IMR-90 (cell line): ENCODE measurements around the gene HUNK.

ENCODE experiments used
- CTCF ChIP-seq: conservative IDR thresholded peaks from 2 replicates; pipeline ENCODE4 v1.5.1; 2012; ENCODE audit warnings: mild to moderate bottlenecking, low read depth, low read length, improper control_type of control experiment
- RCOR1 ChIP-seq: IDR thresholded peaks from 2 replicates; pipeline ENCODE4 v1.6.1; 2012; ENCODE audit warnings: mild to moderate bottlenecking, low read length, improper control_type of control experiment; ENCODE audit not compliant: insufficient replicate concordance

GRCh38 chr21:32021319-32021994 lies 148.6 kb downstream of the HUNK start:
- TF ChIP-seq CTCF (no peak), RCOR1 (no peak)
